ENCODE data around the gene GULP1. TPM values are rescaled to one million over a fixed set of nuclear protein-coding genes. Genes with fewer than 3 reads are reported as not detected.

Gene GULP1
- total RNA-seq, 1 experiment from 2014 or later = 76.0 TPM

DNA sequence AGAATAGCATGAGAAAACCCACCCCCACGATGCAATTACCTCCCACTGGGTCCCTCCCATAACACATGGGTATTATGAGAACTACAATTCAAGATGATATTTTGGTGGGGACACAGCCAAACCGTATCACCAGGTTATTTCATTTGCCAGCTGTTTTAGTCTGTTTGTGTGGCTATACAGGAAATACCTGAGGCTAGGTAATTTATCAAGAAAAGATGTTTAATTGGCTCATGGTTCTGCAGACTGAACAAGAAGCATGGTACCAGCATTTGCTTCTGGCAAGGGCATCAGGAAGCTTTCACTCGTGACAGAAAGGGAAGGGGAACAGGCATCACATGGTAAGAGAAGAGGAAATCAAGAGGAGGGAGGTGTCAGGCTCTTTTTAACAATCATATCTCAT lies 329.2 kb downstream of the GULP1 start (continued):
- TF ChIP-seq, protein P1, sequence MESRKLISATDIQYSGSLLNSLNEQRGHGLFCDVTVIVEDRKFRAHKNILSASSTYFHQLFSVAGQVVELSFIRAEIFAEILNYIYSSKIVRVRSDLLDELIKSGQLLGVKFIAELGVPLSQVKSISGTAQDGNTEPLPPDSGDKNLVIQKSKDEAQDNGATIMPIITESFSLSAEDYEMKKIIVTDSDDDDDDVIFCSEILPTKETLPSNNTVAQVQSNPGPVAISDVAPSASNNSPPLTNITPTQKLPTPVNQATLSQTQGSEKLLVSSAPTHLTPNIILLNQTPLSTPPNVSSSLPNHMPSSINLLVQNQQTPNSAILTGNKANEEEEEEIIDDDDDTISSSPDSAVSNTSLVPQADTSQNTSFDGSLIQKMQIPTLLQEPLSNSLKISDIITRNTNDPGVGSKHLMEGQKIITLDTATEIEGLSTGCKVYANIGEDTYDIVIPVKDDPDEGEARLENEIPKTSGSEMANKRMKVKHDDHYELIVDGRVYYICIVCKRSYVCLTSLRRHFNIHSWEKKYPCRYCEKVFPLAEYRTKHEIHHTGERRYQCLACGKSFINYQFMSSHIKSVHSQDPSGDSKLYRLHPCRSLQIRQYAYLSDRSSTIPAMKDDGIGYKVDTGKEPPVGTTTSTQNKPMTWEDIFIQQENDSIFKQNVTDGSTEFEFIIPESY (IDR thresholded peaks at IDR 0.05; ENCODE audit: extremely low read depth, insufficient replicate concordance, low read length) = no peak
- TF ChIP-seq CBX3 (IDR thresholded peaks at IDR 0.05; ENCODE audit: low read depth) (no peak), EGR1 (IDR thresholded peaks at IDR 0.05; ENCODE audit: low read depth) (no peak)

DNA sequence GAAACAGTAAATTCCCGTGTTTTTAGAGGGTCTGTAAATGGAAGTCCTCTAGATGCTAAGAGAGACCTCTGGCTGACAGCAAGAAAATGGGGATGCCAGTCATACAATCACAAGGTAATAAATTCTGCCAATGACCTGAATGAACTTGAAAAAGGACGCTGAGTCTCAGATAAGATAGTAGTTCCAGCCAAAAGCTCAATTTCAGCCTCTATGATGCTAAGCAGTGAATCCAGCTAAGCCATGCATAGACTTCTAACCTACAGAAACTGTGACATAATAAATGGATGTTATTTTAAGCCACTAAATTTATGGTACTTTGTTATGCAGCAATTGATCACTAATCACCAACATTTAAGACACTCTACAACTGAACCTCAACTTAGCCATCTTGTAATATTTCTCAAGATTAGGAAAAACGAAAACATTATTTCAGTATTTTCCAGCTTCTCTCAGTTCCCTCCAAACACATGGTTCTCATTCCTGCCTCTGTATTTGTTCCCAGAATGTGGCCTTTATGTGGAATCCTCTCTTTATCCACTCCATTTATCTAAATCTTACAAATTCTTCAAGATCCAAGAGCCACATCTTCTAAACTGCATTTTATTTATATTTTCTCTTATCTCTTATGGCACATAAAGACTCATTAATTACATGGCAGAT lies 331.1 kb downstream of the GULP1 start:
- no peak overlapping the region for H3K4me2 ChIP-seq (ENCODE audit: low read length)
- no peaks in the 10 kb centered on the region for H3K9me3 ChIP-seq (ENCODE audit: control insufficient read depth in 1 of 2, insufficient read depth in 1 of 2, low read depth in 1 of 2, low read length in 2 of 2)
- no peaks in the 10 kb centered on the region for H4K20me1 ChIP-seq (ENCODE audit: insufficient read depth)
- H3K27me3 ChIP-seq (ENCODE audit: insufficient read depth, low read length) = no peaks in the 10 kb centered on the region
- no peaks in the 10 kb centered on the region for H3K9me2 ChIP-seq (ENCODE audit: insufficient read depth)
- no peaks in the 10 kb centered on the region for H3K79me2 ChIP-seq (ENCODE audit: insufficient read depth, low read length)
- no peaks in the 10 kb centered on the region for H3K36me3 ChIP-seq (ENCODE audit: control insufficient read depth in 1 of 2, insufficient read depth in 2 of 2, low read length in 2 of 2)
- ATAC-seq (no peak), DNase-seq (ENCODE audit: low read depth, low spot score) (no peak)
- POLR2A ChIA-PET = no interaction called here
- no TSS peak for BruUV-seq (replicated peaks)
- H2AFZ ChIP-seq (ENCODE audit: low read depth, low read length, poor library complexity, severe bottlenecking) = no peak overlapping the region
- no peak overlapping the region for H3K27ac ChIP-seq (ENCODE audit: low read depth, low read length)
- no peak overlapping the region for H3K9ac ChIP-seq (ENCODE audit: low read length)
- CTCF ChIA-PET = no interaction called here
- intact Hi-C loops (cut with micrococcal nuclease) = no loop called here
- no peak overlapping the region for H3K4me3 ChIP-seq (replicated peaks in 1 of 2; ENCODE audit: low read depth in 1 of 2, low read length in 2 of 2)
- RAD21 ChIA-PET (ENCODE audit: low non-redundant PET in 1 of 2, low total read pairs in 2 of 2, uncharacterized antibody in 2 of 2, unreplicated experiment in 2 of 2) = no interaction called here
- TF ChIP-seq ZNF274 (IDR thresholded peaks at IDR 0.05; ENCODE audit: low read depth, low read length) (no peak), EZH2 (IDR thresholded peaks at IDR 0.05) (no peak), SIN3A (IDR thresholded peaks at IDR 0.05; ENCODE audit: low read depth) (no peak), TCF7L2 (IDR thresholded peaks at IDR 0.05; ENCODE audit: borderline replicate concordance, extremely low read depth, insufficient read depth, insufficient read length) (no peak), YY1 (IDR thresholded peaks at IDR 0.05; ENCODE audit: extremely low read depth, insufficient replicate concordance, low read depth, low read length) (no peak), CEBPB (IDR thresholded peaks at IDR 0.05; ENCODE audit: low read depth) (no peak), ELF1 (IDR thresholded peaks at IDR 0.05; ENCODE audit: borderline replicate concordance, low read depth) (no peak), CBX3 (IDR thresholded peaks at IDR 0.05; ENCODE audit: low read depth) (no peak), SP1 (IDR thresholded peaks at IDR 0.05; ENCODE audit: low read depth) (no peak), ATF3 (IDR thresholded peaks at IDR 0.05) (no peak), ZFX (IDR thresholded peaks at IDR 0.05) (no peak), JUND (IDR thresholded peaks at IDR 0.05) (no peak), RAD21 (IDR thresholded peaks at IDR 0.05; ENCODE audit: low read depth) (no peak), FOSL1 (IDR thresholded peaks at IDR 0.05; ENCODE audit: low read depth) (no peak), POLR2A (IDR thresholded peaks at IDR 0.05; ENCODE audit: borderline replicate concordance, extremely low read depth, insufficient read depth, insufficient read length) (no peak), SRF (IDR thresholded peaks at IDR 0.05; ENCODE audit: low read depth) (no peak), POLR2AphosphoS5 (IDR thresholded peaks at IDR 0.05; ENCODE audit: low read depth, low read length) (no peak)
- TF ChIP-seq, protein P2, sequence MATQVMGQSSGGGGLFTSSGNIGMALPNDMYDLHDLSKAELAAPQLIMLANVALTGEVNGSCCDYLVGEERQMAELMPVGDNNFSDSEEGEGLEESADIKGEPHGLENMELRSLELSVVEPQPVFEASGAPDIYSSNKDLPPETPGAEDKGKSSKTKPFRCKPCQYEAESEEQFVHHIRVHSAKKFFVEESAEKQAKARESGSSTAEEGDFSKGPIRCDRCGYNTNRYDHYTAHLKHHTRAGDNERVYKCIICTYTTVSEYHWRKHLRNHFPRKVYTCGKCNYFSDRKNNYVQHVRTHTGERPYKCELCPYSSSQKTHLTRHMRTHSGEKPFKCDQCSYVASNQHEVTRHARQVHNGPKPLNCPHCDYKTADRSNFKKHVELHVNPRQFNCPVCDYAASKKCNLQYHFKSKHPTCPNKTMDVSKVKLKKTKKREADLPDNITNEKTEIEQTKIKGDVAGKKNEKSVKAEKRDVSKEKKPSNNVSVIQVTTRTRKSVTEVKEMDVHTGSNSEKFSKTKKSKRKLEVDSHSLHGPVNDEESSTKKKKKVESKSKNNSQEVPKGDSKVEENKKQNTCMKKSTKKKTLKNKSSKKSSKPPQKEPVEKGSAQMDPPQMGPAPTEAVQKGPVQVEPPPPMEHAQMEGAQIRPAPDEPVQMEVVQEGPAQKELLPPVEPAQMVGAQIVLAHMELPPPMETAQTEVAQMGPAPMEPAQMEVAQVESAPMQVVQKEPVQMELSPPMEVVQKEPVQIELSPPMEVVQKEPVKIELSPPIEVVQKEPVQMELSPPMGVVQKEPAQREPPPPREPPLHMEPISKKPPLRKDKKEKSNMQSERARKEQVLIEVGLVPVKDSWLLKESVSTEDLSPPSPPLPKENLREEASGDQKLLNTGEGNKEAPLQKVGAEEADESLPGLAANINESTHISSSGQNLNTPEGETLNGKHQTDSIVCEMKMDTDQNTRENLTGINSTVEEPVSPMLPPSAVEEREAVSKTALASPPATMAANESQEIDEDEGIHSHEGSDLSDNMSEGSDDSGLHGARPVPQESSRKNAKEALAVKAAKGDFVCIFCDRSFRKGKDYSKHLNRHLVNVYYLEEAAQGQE (IDR thresholded peaks at IDR 0.05; ENCODE audit: low read depth) = no peak
- TF ChIP-seq, protein P3, sequence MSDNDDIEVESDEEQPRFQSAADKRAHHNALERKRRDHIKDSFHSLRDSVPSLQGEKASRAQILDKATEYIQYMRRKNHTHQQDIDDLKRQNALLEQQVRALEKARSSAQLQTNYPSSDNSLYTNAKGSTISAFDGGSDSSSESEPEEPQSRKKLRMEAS (IDR thresholded peaks at IDR 0.05) = no peak
- no peaks in the 10 kb centered on the region for H3K4me1 ChIP-seq (ENCODE audit: control insufficient read depth in 1 of 2, insufficient read depth in 2 of 2, low read length in 2 of 2)
